GM23248 (cell line): Measurements from ENCODE around the gene USP31. TPM values are rescaled to one million over a fixed set of nuclear protein-coding genes. Genes with fewer than 3 reads are reported as not detected.

Experiments
- DNase-seq: peaks from one replicate; pipeline ENCODE4 v3.0.0-alpha.2; 2015
- H2AFZ ChIP-seq: fragments of 200-600 bp; sonication (generic); 2 replicates; pipeline ENCODE4 v1.6.1; 2016; ENCODE audit warnings: antibody characterized with exemption
- H3F3A ChIP-seq: fragments of 200-600 bp; sonication (generic); 2 replicates; pipeline ENCODE4 v1.6.1; 2016; ENCODE audit warnings: mild to moderate bottlenecking, antibody characterized with exemption, mixed run types; ENCODE audit not compliant: insufficient read depth
- H3K27ac ChIP-seq: fragments of 200-600 bp; sonication (generic); 2 replicates; pipeline ENCODE4 v1.5.1; 2016; ENCODE audit warnings: mild to moderate bottlenecking
- H3K27me3 ChIP-seq: fragments of 200-600 bp; sonication (generic); replicated peaks from 2 replicates; pipeline ENCODE4 v1.6.1; 2016; ENCODE audit warnings: mild to moderate bottlenecking; ENCODE audit not compliant: insufficient read depth
- H3K36me3 ChIP-seq: fragments of 200-600 bp; sonication (generic); 2 replicates; pipeline ENCODE4 v1.6.1; 2016; ENCODE audit warnings: low read depth, mild to moderate bottlenecking
- H3K4me1 ChIP-seq: fragments of 200-600 bp; sonication (generic); 2 replicates; pipeline ENCODE4 v1.6.1; 2016; ENCODE audit warnings: mild to moderate bottlenecking; ENCODE audit not compliant: insufficient read depth
- H3K4me2 ChIP-seq: fragments of 200-600 bp; sonication (generic); one replicate; pipeline ENCODE4 v1.6.1; 2016; ENCODE audit warnings: mild to moderate bottlenecking; ENCODE audit not compliant: unreplicated experiment
- H3K4me3 ChIP-seq: fragments of 200-600 bp; sonication (generic); 2 replicates; pipeline ENCODE4 v1.5.1; 2016; ENCODE audit warnings: mild to moderate bottlenecking
- H3K79me2 ChIP-seq: fragments of 200-600 bp; sonication (generic); 2 replicates; pipeline ENCODE4 v1.6.1; 2016; ENCODE audit warnings: mild to moderate bottlenecking; ENCODE audit not compliant: insufficient read depth
- H3K9ac ChIP-seq: fragments of 200-600 bp; sonication (generic); 2 replicates; pipeline ENCODE4 v1.6.1; 2016; ENCODE audit warnings: mild to moderate bottlenecking
- H3K9me2 ChIP-seq: fragments of 200-600 bp; sonication (generic); 2 replicates; pipeline ENCODE4 v1.6.1; 2016; ENCODE audit warnings: mixed run types, mild to moderate bottlenecking, moderate library complexity; ENCODE audit not compliant: insufficient read depth
- H3K9me3 ChIP-seq: fragments of 200-600 bp; sonication (generic); one replicate; pipeline ENCODE4 v1.6.1; 2017; ENCODE audit warnings: low read depth
- H4K20me1 ChIP-seq: fragments of 200-600 bp; sonication (generic); 2 replicates; pipeline ENCODE4 v1.6.0; 2016; ENCODE audit not compliant: insufficient read depth
- EZH2 ChIP-seq: fragments of 200-600 bp; sonication (generic); IDR thresholded peaks from 2 replicates; pipeline ENCODE4 v1.6.1; 2018; ENCODE audit warnings: antibody characterized with exemption, mild to moderate bottlenecking; ENCODE audit not compliant: insufficient read depth, poor library complexity, severe bottlenecking
- EZH2phosphoT487 ChIP-seq: fragments of 200-600 bp; sonication (generic); IDR thresholded peaks from 2 replicates; pipeline ENCODE4 v1.6.1; 2018; ENCODE audit warnings: antibody characterized with exemption, moderate library complexity, mild to moderate bottlenecking, low read depth; ENCODE audit not compliant: insufficient read depth
- WGBS, 2 experiments: methylation state at CpG; one replicate each; pipeline ENCODE4 v1.1.6; 2015 to 2017; ENCODE audit warnings: low lambda C conversion rate in 2 of 2, low coverage in 1 of 2; ENCODE audit errors: missing lambda C conversion rate in 2 of 2; 5-methylcytosine and 5-hydroxymethylcytosine counted together
- in situ Hi-C: fragments of 300-500 bp; cut with MboI; formaldehyde crosslinking; loops from 2 replicates; pipeline ENCODE4 v1.15.0; 2020
- polyA plus RNA-seq: library from polyadenylated mRNA; unstranded; fragments of >200 nt; fragmentation: Nextera tagmentation; extraction: Ambion mirVana; gene quantifications from 2 replicates; pipeline ENCODE4 v1.2.1, GENCODE V29; 2016
- total RNA-seq: library from RNA; depleted of rRNA; stranded (reverse); fragments of >200 nt; shearing (Covaris generic); gene quantifications from 2 replicates; pipeline ENCODE4 v1.2.3, GENCODE V29; 2014; rRNA removed

The USP31 gene
- total and polyA plus RNA-seq, 2 experiments from 2014 or later: 0.88 to 6.6 TPM

GRCh38 chr16:23020084-23020483 lies 129.2 kb downstream of the USP31 start:
- WGBS, 2 experiments: 52 to 54% methylated on average over 3 of the region's 3 CpGs

GRCh38 chr16:23016368-23016767 lies 132.9 kb downstream of the USP31 start:
- H3K27ac ChIP-seq: no peak overlapping the region

More at GRCh38 chr16:23020084-23020483, 129.2 kb downstream of the USP31 start:
- H3K9me3 ChIP-seq: no peaks in the 10 kb centered on the region
- no peak overlapping the region for H3K27ac ChIP-seq
- H3K79me2 ChIP-seq: no peaks in the 10 kb centered on the region
- TF ChIP-seq EZH2 (no peak), EZH2phosphoT487 (no peak)
- no peaks in the 10 kb centered on the region for H3K36me3 ChIP-seq
- no peaks in the 10 kb centered on the region for H3K9me2 ChIP-seq
- H3K4me2 ChIP-seq: no peak overlapping the region
- in situ Hi-C loops: no loop called here
- no peaks in the 10 kb centered on the region for H3K27me3 ChIP-seq
- no peaks in the 10 kb centered on the region for H3F3A ChIP-seq
- H2AFZ ChIP-seq: no peak overlapping the region
- no peaks in the 10 kb centered on the region for H3K4me1 ChIP-seq
- H4K20me1 ChIP-seq: no peaks in the 10 kb centered on the region
- DNase-seq: no peak
- no peak overlapping the region for H3K9ac ChIP-seq
- no peak overlapping the region for H3K4me3 ChIP-seq

GRCh38 chr16:23015580-23015979 lies 133.7 kb downstream of the USP31 start:
- H3K36me3 ChIP-seq: no peaks in the 10 kb centered on the region
- H2AFZ ChIP-seq: no peak overlapping the region
- H3K4me3 ChIP-seq: no peak overlapping the region
- H3K9me2 ChIP-seq: no peaks in the 10 kb centered on the region
- no peak overlapping the region for H3K4me2 ChIP-seq
- no peaks in the 10 kb centered on the region for H4K20me1 ChIP-seq
- H3K4me1 ChIP-seq: no peaks in the 10 kb centered on the region
- no peak overlapping the region for H3K27ac ChIP-seq
- no peak overlapping the region for H3K9ac ChIP-seq
- no peaks in the 10 kb centered on the region for H3K79me2 ChIP-seq
- in situ Hi-C loops: no loop called here
- TF ChIP-seq EZH2phosphoT487 (no peak), EZH2 (no peak)
- H3K9me3 ChIP-seq: no peaks in the 10 kb centered on the region
- WGBS, 2 experiments: 23 to 34% methylated on average over 2 of the region's 2 CpGs
- H3K27me3 ChIP-seq: no peaks in the 10 kb centered on the region
- no peak for DNase-seq
- no peaks in the 10 kb centered on the region for H3F3A ChIP-seq

More at GRCh38 chr16:23016368-23016767, 132.9 kb downstream of the USP31 start:
- Histone ChIP-seq H3K4me2 (no peak overlapping the region), H3K9me2 (no peaks in the 10 kb centered on the region), H3K4me3 (no peak overlapping the region), H3F3A (no peaks in the 10 kb centered on the region), H3K9ac (no peak overlapping the region), H3K79me2 (no peaks in the 10 kb centered on the region), H3K36me3 (no peaks in the 10 kb centered on the region), H3K9me3 (no peaks in the 10 kb centered on the region), H3K4me1 (no peaks in the 10 kb centered on the region), H2AFZ (no peak overlapping the region), H3K27me3 (no peaks in the 10 kb centered on the region), H4K20me1 (no peaks in the 10 kb centered on the region)
- in situ Hi-C loops: no loop called here
- WGBS, 2 experiments: 7 to 33% methylated on average over 1 of the region's 1 CpG
- TF ChIP-seq EZH2phosphoT487 (no peak), EZH2 (no peak)
- no peak for DNase-seq

GRCh38 chr16:23014592-23014991 lies 134.7 kb downstream of the USP31 start:
- Histone ChIP-seq H3K9me2 (no peaks in the 10 kb centered on the region), H3K27ac (no peak overlapping the region), H3K27me3 (no peaks in the 10 kb centered on the region), H3K9ac (no peak overlapping the region), H3K4me3 (no peak overlapping the region), H3F3A (no peaks in the 10 kb centered on the region), H3K4me2 (no peak overlapping the region), H3K9me3 (no peaks in the 10 kb centered on the region), H4K20me1 (no peaks in the 10 kb centered on the region), H2AFZ (no peak overlapping the region), H3K4me1 (no peaks in the 10 kb centered on the region), H3K79me2 (no peaks in the 10 kb centered on the region), H3K36me3 (no peaks in the 10 kb centered on the region)
- TF ChIP-seq EZH2: no peak
- no peak for TF ChIP-seq EZH2phosphoT487
- peak; percentile 5 for DNase-seq
- WGBS, 2 experiments: 33 to 36% methylated on average over 2 of the region's 2 CpGs
- in situ Hi-C loops: no loop called here

Other genes starting within 250 kb of the USP31 start
- not detected in 2 replicates for gene SCNN1G, start 33.3 kb upstream of the USP31 start, total RNA-seq
- not detected in 2 replicates for gene SCNN1G, start 33.3 kb upstream of the USP31 start, polyA plus RNA-seq
- not detected in 2 replicates for gene SCNN1B, start 152.8 kb upstream of the USP31 start, total RNA-seq
- not detected in 2 replicates for gene SCNN1B, start 152.8 kb upstream of the USP31 start, polyA plus RNA-seq